Keratinocyte (primary cell): ENCODE results near the gene LIN52. TPM values are rescaled to one million over a fixed set of nuclear protein-coding genes. Genes with fewer than 3 reads are reported as not detected.

Experiments
- DNase-seq: peaks from one replicate; pipeline ENCODE4 v3.0.0-alpha.2; 2011; ENCODE audit warnings: low read depth, missing footprints, low spot score
- FAIRE-seq: peaks from 2 replicates; lab custom pipeline; 2011; peaks lifted over from hg19 to GRCh38; lab: Jason Lieb, UNC
- H2AFZ ChIP-seq: 2 replicates; pipeline ENCODE4 v1.6.0; 2012; ENCODE audit warnings: low read length, control low read depth, inconsistent platforms; ENCODE audit not compliant: control insufficient read depth
- H3K27ac ChIP-seq: 2 replicates; pipeline ENCODE4 v1.5.1; 2011; ENCODE audit warnings: low read length; ENCODE audit not compliant: control insufficient read depth, insufficient read depth
- H3K27me3 ChIP-seq: 3 replicates; pipeline ENCODE4 v1.6.0; 2011; ENCODE audit warnings: low read length; ENCODE audit not compliant: control insufficient read depth, insufficient read depth; ENCODE audit errors: extremely low read depth
- H3K36me3 ChIP-seq, 2 experiments: 2 replicates in 1 of 2; 3 replicates in 1 of 2; pipeline ENCODE4 v1.5.1; 2011; ENCODE audit warnings: low read length in 2 of 2, mild to moderate bottlenecking in 1 of 2; ENCODE audit not compliant: control insufficient read depth in 2 of 2, insufficient read depth in 2 of 2; ENCODE audit errors: extremely low read depth in 1 of 2
- H3K4me1 ChIP-seq: 3 replicates; pipeline ENCODE4 v1.5.1; 2011; ENCODE audit warnings: low read length; ENCODE audit not compliant: control insufficient read depth, insufficient read depth; ENCODE audit errors: extremely low read depth
- H3K4me2 ChIP-seq: 3 replicates; pipeline ENCODE4 v1.6.0; 2011; ENCODE audit warnings: low read depth, low read length; ENCODE audit not compliant: control insufficient read depth, insufficient read depth; ENCODE audit errors: extremely low read depth
- H3K4me3 ChIP-seq, 3 experiments: fragments of 200-600 bp in 1 of 3; sonication (generic) in 1 of 3; 2 replicates in 2 of 3; 3 replicates in 1 of 3; pipeline ENCODE4 v1.5.1; 2011 to 2016; ENCODE audit warnings: low read length in 3 of 3, mild to moderate bottlenecking in 3 of 3, control low read depth in 2 of 3, inconsistent platforms in 1 of 3, low read depth in 1 of 3, mixed read lengths in 1 of 3, mixed run types in 1 of 3, moderate library complexity in 1 of 3; ENCODE audit not compliant: control insufficient read depth in 2 of 3, insufficient read depth in 2 of 3; ENCODE audit errors: extremely low read depth in 1 of 3
- H3K79me2 ChIP-seq: 2 replicates; pipeline ENCODE4 v1.6.0; 2012; ENCODE audit warnings: low read length; ENCODE audit not compliant: control insufficient read depth, insufficient read depth
- H3K9ac ChIP-seq: 3 replicates; pipeline ENCODE4 v1.6.0; 2011; ENCODE audit warnings: low read length; ENCODE audit not compliant: control insufficient read depth, insufficient read depth; ENCODE audit errors: extremely low read depth
- H3K9me1 ChIP-seq: 3 replicates; pipeline ENCODE4 v1.6.0; 2011; ENCODE audit warnings: low read length; ENCODE audit not compliant: control insufficient read depth, insufficient read depth; ENCODE audit errors: extremely low read depth
- H3K9me3 ChIP-seq: 2 replicates; pipeline ENCODE4 v1.5.1; 2012; ENCODE audit warnings: low read depth, low read length; ENCODE audit not compliant: control insufficient read depth
- H4K20me1 ChIP-seq: 3 replicates; pipeline ENCODE4 v1.6.0; 2011; ENCODE audit warnings: low read length; ENCODE audit not compliant: control insufficient read depth, insufficient read depth; ENCODE audit errors: extremely low read depth
- EZH2 ChIP-seq: IDR thresholded peaks from one replicate; pipeline ENCODE4 v1.6.1; 2012; ENCODE audit warnings: inconsistent platforms, mild to moderate bottlenecking, low read length, moderate library complexity
- dilution Hi-C: fragments of 300-500 bp; cut with MboI; formaldehyde crosslinking; loops from one replicate; pipeline ENCODE4 v1.7.0; 2020; ENCODE audit warnings: low sequenced_read_pairs; ENCODE audit not compliant: extremely low pct_ligation_motif_present
- polyA plus RNA-seq, 5 experiments: library from polyadenylated mRNA; depleted of rRNA in 3 of 5; stranded (reverse) in 3 of 5; stranded (forward) in 1 of 5; unstranded in 1 of 5; fragments of >200 nt; gene quantifications; 1 replicate in 1 of 5; 2 replicates in 3 of 5; 3 replicates in 1 of 5; pipeline versions ENCODE4 v1.2.1 to v1.2.3, GENCODE V29; 2011 to 2012; ENCODE audit warnings: missing spikeins in 2 of 5, low read depth in 1 of 5, low replicate concordance in 1 of 5
- TF ChIP-seq, protein P1 (sequence below), 3 experiments: IDR thresholded peaks in 1 of 3; conservative IDR thresholded peaks in 1 of 3; optimal IDR thresholded peaks in 1 of 3; 2 replicates in 2 of 3; 3 replicates in 1 of 3; pipeline versions ENCODE3 to v1.5.1; 2011; ENCODE audit warnings: low read length in 3 of 3, mild to moderate bottlenecking in 3 of 3, moderate library complexity in 2 of 3, control low read depth in 1 of 3, inconsistent platforms in 1 of 3; ENCODE audit not compliant: insufficient read depth in 2 of 3; ENCODE audit errors: extremely low read depth in 1 of 3

LIN52 gene
- polyA plus RNA-seq, 1 donor (not counting 4 experiments of a cell fraction or from before 2014, with no cell fraction given): 6.8 TPM

DNA sequence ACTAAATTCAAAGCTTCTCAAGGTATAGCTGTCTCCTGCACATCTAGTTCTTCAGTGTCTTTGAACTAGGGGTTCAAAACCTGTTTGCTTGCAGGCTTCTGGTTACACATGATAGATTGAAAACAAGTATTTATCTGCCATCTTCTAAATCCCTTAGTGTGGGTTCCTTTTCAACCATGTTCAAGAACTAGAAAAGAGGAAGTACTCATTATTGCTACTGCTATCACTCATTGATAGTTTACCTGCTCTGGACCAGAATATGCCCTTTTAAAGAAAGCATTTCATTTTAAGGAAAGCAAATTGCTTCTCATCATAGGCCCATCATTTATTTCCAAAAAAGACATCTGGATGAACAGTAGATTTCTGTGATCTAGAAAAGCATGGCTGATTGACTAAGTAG lies 117.4 kb downstream of the LIN52 start:
- H3K9me1 ChIP-seq: no peaks in the 10 kb centered on the region
- H3K4me1 ChIP-seq: no peaks in the 10 kb centered on the region
- DNase-seq (no peak), FAIRE-seq (no peak)
- TF ChIP-seq EZH2: no peak
- TF ChIP-seq, protein P1, sequence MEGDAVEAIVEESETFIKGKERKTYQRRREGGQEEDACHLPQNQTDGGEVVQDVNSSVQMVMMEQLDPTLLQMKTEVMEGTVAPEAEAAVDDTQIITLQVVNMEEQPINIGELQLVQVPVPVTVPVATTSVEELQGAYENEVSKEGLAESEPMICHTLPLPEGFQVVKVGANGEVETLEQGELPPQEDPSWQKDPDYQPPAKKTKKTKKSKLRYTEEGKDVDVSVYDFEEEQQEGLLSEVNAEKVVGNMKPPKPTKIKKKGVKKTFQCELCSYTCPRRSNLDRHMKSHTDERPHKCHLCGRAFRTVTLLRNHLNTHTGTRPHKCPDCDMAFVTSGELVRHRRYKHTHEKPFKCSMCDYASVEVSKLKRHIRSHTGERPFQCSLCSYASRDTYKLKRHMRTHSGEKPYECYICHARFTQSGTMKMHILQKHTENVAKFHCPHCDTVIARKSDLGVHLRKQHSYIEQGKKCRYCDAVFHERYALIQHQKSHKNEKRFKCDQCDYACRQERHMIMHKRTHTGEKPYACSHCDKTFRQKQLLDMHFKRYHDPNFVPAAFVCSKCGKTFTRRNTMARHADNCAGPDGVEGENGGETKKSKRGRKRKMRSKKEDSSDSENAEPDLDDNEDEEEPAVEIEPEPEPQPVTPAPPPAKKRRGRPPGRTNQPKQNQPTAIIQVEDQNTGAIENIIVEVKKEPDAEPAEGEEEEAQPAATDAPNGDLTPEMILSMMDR (optimal IDR thresholded peaks at IDR 0.05 in 1 of 3, IDR thresholded peaks at IDR 0.05 in 1 of 3, conservative IDR thresholded peaks at IDR 0.05 in 1 of 3; ENCODE audit: extremely low read depth in 1 of 3, insufficient read depth in 2 of 3, low read length in 3 of 3): no peak
- dilution Hi-C loops: no loop called here
- no peak overlapping the region for H3K27ac ChIP-seq
- H3K36me3 ChIP-seq: peaks cover 0 to 3% of the 10 kb centered on the region in 2 experiments
- no peak overlapping the region for H2AFZ ChIP-seq
- no peaks in the 10 kb centered on the region for H3K27me3 ChIP-seq
- H3K4me3 ChIP-seq: no peak overlapping the region
- H4K20me1 ChIP-seq: no peaks in the 10 kb centered on the region
- no peaks in the 10 kb centered on the region for H3K79me2 ChIP-seq
- no peaks in the 10 kb centered on the region for H3K9me3 ChIP-seq
- H3K4me2 ChIP-seq: no peak overlapping the region
- H3K9ac ChIP-seq: no peak overlapping the region

DNA sequence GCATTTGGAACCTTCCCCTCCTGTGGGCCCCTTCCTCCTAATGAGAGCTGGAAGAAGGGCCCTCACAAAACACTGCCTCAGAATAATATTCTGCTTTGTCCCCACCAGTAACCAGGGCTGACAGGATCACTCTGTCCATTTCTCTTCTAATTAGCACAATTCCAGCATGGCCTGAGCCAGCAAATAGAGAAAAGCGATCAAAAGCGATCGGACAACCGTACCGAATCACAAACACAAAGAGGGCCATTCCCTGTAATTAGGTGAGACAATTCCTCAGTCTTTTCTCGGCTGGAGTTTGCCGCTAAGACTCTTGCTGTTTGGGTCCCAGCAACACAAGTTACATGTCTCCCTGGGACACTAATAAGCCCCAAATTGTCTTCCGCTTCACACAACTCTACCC lies 118.9 kb downstream of the LIN52 start:
- DNase-seq (no peak), FAIRE-seq (no peak)
- H2AFZ ChIP-seq: no peak overlapping the region
- H3K9ac ChIP-seq: no peak overlapping the region
- H3K27ac ChIP-seq: no peak overlapping the region
- H3K4me2 ChIP-seq: no peak overlapping the region
- dilution Hi-C loops: no loop called here
- no peaks in the 10 kb centered on the region for H3K9me3 ChIP-seq
- no peaks in the 10 kb centered on the region for H3K9me1 ChIP-seq
- TF ChIP-seq, protein P1 (optimal IDR thresholded peaks at IDR 0.05 in 1 of 3, IDR thresholded peaks at IDR 0.05 in 1 of 3, conservative IDR thresholded peaks at IDR 0.05 in 1 of 3; ENCODE audit: extremely low read depth in 1 of 3, insufficient read depth in 2 of 3, low read length in 3 of 3): no peak
- no peak for TF ChIP-seq EZH2
- H3K4me3 ChIP-seq: no peak overlapping the region
- no peaks in the 10 kb centered on the region for H3K79me2 ChIP-seq
- H3K36me3 ChIP-seq: peaks cover 0 to 3% of the 10 kb centered on the region in 2 experiments
- H3K4me1 ChIP-seq: no peaks in the 10 kb centered on the region
- H4K20me1 ChIP-seq: no peaks in the 10 kb centered on the region
- H3K27me3 ChIP-seq: no peaks in the 10 kb centered on the region
